Measurements from ENCODE around the gene KDSR.

The KDSR gene

DNA sequence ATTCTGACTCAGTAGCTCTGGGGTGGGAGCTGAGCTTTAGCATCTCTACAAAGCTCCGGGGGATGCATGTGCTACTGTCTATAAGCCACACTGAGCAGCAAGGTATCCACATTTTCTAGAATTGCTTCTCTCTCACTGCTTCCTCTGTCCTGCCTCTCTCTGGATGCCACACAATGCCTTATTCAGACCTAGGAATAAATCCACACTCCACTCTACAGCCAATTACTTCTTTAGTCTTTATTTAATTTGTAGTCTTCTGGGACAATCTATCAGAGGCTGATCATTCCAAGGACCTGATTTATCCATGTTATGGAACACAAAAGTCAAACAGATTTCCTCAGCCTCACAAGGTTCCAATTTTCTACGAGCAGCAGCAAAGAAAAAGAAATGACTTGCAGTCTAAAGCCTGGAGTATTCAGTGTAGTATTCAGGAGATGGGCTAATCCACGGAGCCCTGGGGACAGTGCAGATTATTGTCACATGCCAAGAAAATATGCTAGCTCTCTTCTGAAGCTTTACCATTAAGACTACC lies 51.8 kb downstream of the KDSR start:
- in situ Hi-C loops (cut with HindIII; ENCODE audit: low pct_unique_long_range_greater_than_20kb, low sequenced_read_pairs): no loop called here
- DNase-seq (ENCODE audit: low read depth in 1 of 2, low spot score in 1 of 2): no peak

GRCh38 chr18:63314062-63314790 lies 52.8 kb downstream of the KDSR start:
- TF ChIP-seq JUND (IDR thresholded peaks at IDR 0.05; ENCODE audit: low read depth): no peak
- no peak for DNase-seq (ENCODE audit: low read depth in 1 of 2, low spot score in 1 of 2)
- in situ Hi-C loops (cut with HindIII; ENCODE audit: low pct_unique_long_range_greater_than_20kb, low sequenced_read_pairs): no loop called here

More for the DNA sequence above, 51.8 kb downstream of the KDSR start:
- no peak for TF ChIP-seq JUND (IDR thresholded peaks at IDR 0.05; ENCODE audit: low read depth)

DNA sequence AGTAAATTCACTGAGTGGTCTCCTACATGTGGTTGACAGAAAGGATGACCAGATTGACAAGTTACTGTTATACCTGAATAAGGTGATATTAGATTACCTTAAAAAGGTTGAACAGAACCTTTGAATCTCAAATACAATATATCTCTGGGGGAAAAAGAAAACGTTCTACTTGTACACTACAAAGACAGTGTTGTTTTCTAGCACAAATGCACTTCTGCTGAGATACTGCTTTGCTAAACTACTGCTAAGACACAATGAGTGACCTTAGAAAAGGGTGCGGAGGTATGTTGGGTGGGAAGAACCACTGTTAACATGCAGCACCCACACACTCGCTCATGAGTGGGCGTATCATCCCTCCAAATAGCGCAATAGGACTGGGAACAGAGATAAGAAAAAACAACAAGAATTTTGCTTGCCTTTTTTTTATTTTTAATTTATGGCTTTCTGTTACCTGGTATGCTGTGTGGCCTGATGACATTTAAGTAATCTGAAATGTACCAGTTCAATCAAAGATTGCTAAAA lies 53.5 kb downstream of the KDSR start:
- DNase-seq (ENCODE audit: low read depth in 1 of 2, low spot score in 1 of 2): no peak
- in situ Hi-C loops (cut with HindIII; ENCODE audit: low pct_unique_long_range_greater_than_20kb, low sequenced_read_pairs): no loop called here
- no peak for TF ChIP-seq JUND (IDR thresholded peaks at IDR 0.05; ENCODE audit: low read depth)

- DNase-seq (ENCODE audit: low read depth in 1 of 2, low spot score in 1 of 2): no peak
- no peak for TF ChIP-seq JUND (IDR thresholded peaks at IDR 0.05; ENCODE audit: low read depth)
- in situ Hi-C loops (cut with HindIII; ENCODE audit: low pct_unique_long_range_greater_than_20kb, low sequenced_read_pairs): no loop called here
Observed at GRCh38 chr18:63312737-63313395, 54.1 kb downstream of the KDSR start.

GRCh38 chr18:63312019-63312409 lies 55.0 kb downstream of the KDSR start:
- DNase-seq (ENCODE audit: low read depth in 1 of 2, low spot score in 1 of 2): no peak
- in situ Hi-C loops (cut with HindIII; ENCODE audit: low pct_unique_long_range_greater_than_20kb, low sequenced_read_pairs): no loop called here
- no peak for TF ChIP-seq JUND (IDR thresholded peaks at IDR 0.05; ENCODE audit: low read depth)

- TF ChIP-seq JUND (IDR thresholded peaks at IDR 0.05; ENCODE audit: low read depth): no peak
- DNase-seq (ENCODE audit: low read depth in 1 of 2, low spot score in 1 of 2): no peak
- in situ Hi-C loops (cut with HindIII; ENCODE audit: low pct_unique_long_range_greater_than_20kb, low sequenced_read_pairs): no loop called here
Observed at GRCh38 chr18:63311118-63312018, 55.6 kb downstream of the KDSR start.

DNA sequence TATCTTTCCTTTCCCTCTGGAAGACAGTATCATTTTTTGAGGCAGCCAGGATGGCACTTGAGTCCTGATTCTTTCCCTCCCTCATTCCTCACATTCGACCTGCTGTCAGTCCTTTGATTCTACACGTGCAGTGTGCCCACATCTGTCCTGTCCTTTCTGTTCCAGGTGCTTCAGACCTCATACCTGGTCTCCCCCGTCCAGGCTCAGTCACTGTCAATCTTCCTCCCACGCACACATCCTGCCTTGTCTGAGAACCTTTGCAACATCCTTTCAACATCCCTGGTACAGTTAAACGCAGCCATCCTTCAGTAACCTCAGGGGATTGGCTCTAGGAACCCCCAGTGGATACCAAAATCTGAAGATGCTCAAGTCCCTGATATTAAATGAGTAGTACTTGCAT lies 57.6 kb downstream of the KDSR start:
- DNase-seq (ENCODE audit: low read depth in 1 of 2, low spot score in 1 of 2): no peak
- no peak for TF ChIP-seq JUND (IDR thresholded peaks at IDR 0.05; ENCODE audit: low read depth)
- in situ Hi-C loops (cut with HindIII; ENCODE audit: low pct_unique_long_range_greater_than_20kb, low sequenced_read_pairs): no loop called here

- DNase-seq (ENCODE audit: low read depth in 1 of 2, low spot score in 1 of 2): no peak
- in situ Hi-C loops (cut with HindIII; ENCODE audit: low pct_unique_long_range_greater_than_20kb, low sequenced_read_pairs): no loop called here
- TF ChIP-seq JUND (IDR thresholded peaks at IDR 0.05; ENCODE audit: low read depth): no peak
Observed at GRCh38 chr18:63307551-63308200, 59.3 kb downstream of the KDSR start.

GRCh38 chr18:63306819-63307550 lies 60.0 kb downstream of the KDSR start:
- DNase-seq (ENCODE audit: low read depth in 1 of 2, low spot score in 1 of 2): no peak
- in situ Hi-C loops (cut with HindIII; ENCODE audit: low pct_unique_long_range_greater_than_20kb, low sequenced_read_pairs): no loop called here
- TF ChIP-seq JUND (IDR thresholded peaks at IDR 0.05; ENCODE audit: low read depth): no peak

- in situ Hi-C loops (cut with HindIII; ENCODE audit: low pct_unique_long_range_greater_than_20kb, low sequenced_read_pairs): no loop called here
- DNase-seq (ENCODE audit: low read depth in 1 of 2, low spot score in 1 of 2): no peak
- TF ChIP-seq JUND (IDR thresholded peaks at IDR 0.05; ENCODE audit: low read depth): no peak
Observed at GRCh38 chr18:63306249-63306648, 60.8 kb downstream of the KDSR start.

DNA sequence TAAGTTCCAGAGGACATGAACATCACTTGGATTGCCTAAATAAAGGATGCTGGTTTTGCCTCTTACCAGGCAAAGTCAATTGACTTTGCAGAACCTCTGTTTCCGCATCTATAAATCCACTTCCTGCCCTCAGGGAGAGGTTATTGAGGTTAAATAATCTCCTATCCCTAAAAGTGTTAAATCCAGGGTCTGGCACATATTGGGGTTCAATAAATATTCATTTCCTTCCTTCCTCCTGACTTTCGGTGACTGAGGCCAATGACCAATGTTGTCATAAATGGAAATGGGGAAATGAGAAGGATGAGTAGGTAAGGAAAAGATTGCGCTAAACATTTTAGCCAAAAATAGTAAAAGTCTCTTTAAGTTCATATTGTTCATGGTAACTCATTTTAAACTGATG lies 63.5 kb downstream of the KDSR start:
- in situ Hi-C loops (cut with HindIII; ENCODE audit: low pct_unique_long_range_greater_than_20kb, low sequenced_read_pairs): no loop called here
- TF ChIP-seq JUND (IDR thresholded peaks at IDR 0.05; ENCODE audit: low read depth): no peak
- DNase-seq (ENCODE audit: low read depth in 1 of 2, low spot score in 1 of 2): no peak
